NB4 (cell line): ENCODE data around the gene SLC13A1.
A peak's percentile ranks its signal among the peaks of the same experiment; 100 is the strongest.

Source experiments
- DNase-seq: peaks from one replicate; pipeline ENCODE4 v3.0.0; 2010; ENCODE audit warnings: low read depth
- H3K4me3 ChIP-seq: one replicate; pipeline ENCODE4 v1.5.1; 2011; ENCODE audit warnings: mild to moderate bottlenecking, low read depth, low read length, moderate library complexity
- MYC ChIP-seq: IDR thresholded peaks from 2 replicates; pipeline ENCODE4 v1.6.1; 2011; ENCODE audit warnings: low read depth, low read length
- POLR2A ChIP-seq: IDR thresholded peaks from 2 replicates; pipeline ENCODE4 v1.6.1; 2011; ENCODE audit warnings: mild to moderate bottlenecking; ENCODE audit not compliant: insufficient read length; ENCODE audit errors: extremely low read depth
- TF ChIP-seq, protein P1 (sequence below): IDR thresholded peaks from one replicate; pipeline ENCODE4 v1.5.1; 2012; ENCODE audit warnings: low read depth, low read length
- TF ChIP-seq, protein P2 (sequence below): IDR thresholded peaks from 2 replicates; pipeline ENCODE4 v1.6.1; 2011; ENCODE audit warnings: low read depth, low read length

The SLC13A1 gene

DNA sequence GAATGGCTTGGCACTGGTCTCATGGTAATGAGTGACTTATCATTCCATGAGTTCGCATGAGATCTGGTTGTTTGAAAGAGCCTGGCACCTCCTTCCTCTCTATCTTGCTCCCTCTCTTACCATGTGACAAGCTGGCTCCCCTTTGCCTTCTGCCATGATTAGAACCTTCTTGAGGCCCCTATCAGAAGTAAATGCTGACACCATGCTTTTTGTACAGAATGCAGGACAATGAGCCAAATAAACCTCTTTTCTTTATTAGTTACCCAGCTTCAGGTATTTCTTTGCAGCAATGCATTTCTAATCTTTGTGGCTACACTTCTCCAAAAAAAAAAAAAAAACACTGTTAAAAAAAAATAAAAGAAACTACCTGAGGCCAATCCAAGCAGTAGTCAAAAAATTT, 17.1 kb upstream of the SLC13A1 start:
- DNase-seq, result no peak
- no peak for TF ChIP-seq MYC
- TF ChIP-seq, protein P1, sequence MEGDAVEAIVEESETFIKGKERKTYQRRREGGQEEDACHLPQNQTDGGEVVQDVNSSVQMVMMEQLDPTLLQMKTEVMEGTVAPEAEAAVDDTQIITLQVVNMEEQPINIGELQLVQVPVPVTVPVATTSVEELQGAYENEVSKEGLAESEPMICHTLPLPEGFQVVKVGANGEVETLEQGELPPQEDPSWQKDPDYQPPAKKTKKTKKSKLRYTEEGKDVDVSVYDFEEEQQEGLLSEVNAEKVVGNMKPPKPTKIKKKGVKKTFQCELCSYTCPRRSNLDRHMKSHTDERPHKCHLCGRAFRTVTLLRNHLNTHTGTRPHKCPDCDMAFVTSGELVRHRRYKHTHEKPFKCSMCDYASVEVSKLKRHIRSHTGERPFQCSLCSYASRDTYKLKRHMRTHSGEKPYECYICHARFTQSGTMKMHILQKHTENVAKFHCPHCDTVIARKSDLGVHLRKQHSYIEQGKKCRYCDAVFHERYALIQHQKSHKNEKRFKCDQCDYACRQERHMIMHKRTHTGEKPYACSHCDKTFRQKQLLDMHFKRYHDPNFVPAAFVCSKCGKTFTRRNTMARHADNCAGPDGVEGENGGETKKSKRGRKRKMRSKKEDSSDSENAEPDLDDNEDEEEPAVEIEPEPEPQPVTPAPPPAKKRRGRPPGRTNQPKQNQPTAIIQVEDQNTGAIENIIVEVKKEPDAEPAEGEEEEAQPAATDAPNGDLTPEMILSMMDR, result no peak
- TF ChIP-seq, protein P2, sequence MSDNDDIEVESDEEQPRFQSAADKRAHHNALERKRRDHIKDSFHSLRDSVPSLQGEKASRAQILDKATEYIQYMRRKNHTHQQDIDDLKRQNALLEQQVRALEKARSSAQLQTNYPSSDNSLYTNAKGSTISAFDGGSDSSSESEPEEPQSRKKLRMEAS, result no peak
- TF ChIP-seq POLR2A, result no peak
- H3K4me3 ChIP-seq, result no peak overlapping the region

DNA sequence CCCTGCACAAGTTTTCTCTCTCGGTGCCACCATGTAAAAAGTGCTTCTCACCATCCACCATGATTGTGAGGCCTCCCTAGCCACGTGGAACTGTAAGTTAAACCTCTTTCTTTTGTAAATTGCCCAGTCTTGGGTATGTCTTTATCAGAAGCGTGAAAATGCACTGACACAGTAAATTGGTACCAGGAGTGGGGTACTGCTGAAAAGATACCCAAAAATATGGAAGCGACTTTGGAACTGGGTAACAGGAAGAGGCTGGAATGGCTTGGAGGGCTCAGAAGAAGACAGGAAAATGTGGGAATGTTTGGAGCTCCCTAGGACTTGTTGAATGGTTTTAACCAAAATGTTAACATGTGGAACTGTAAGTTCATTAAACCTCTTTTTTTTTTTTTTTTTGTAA, 15.6 kb upstream of the SLC13A1 start:
- H3K4me3 ChIP-seq, result no peak overlapping the region
- TF ChIP-seq MYC (no peak), POLR2A (no peak)
- TF ChIP-seq, protein P2, result no peak
- TF ChIP-seq, protein P1, result no peak
- no peak for DNase-seq

DNA sequence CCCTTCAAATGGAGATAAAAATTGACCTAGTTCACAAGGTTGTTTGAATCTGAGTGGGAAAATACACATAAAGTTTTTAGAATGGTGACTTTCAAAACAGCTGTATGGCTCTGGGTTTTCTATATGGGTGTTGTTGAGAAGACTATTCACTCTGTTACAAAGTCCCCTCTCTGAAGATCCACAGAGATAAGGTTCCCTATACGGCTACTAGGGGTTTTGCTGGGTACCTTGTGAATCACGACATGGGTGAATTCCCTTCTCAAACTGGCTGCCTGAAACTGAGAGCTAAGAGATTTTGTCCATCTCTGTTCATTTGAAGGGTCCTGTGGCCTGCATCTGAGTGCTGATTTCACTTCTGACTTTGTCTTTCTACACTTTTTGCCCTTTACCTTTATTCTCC, 11.8 kb upstream of the SLC13A1 start:
- TF ChIP-seq MYC, result no peak
- TF ChIP-seq, protein P1, result no peak
- no peak overlapping the region for H3K4me3 ChIP-seq

DNA sequence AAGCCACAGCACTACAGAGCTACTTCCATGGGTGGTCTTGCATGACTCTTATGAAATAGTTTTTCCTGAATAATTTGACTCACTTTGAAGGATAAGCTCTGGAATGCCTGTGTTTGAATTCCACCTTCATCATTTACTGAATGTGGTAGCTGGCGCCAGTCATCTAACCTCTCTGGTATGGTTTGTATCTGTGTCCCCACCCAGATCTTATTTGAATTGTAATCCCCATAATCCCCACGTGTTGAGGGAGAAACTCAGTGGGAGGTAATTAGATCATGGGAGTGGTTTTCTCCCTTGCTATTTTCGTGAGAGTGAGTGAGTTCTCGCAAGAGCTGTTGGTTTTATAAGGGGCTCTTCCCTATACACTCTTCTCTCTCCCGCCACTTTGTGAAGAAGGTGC, 11.2 kb upstream of the SLC13A1 start:
- H3K4me3 ChIP-seq, result no peak overlapping the region
- no peak for DNase-seq
- TF ChIP-seq, protein P2, result no peak
- TF ChIP-seq POLR2A (no peak), MYC (no peak)
- TF ChIP-seq, protein P1, result no peak

More for the DNA sequence above, 11.8 kb upstream of the SLC13A1 start:
- DNase-seq, result no peak

DNA sequence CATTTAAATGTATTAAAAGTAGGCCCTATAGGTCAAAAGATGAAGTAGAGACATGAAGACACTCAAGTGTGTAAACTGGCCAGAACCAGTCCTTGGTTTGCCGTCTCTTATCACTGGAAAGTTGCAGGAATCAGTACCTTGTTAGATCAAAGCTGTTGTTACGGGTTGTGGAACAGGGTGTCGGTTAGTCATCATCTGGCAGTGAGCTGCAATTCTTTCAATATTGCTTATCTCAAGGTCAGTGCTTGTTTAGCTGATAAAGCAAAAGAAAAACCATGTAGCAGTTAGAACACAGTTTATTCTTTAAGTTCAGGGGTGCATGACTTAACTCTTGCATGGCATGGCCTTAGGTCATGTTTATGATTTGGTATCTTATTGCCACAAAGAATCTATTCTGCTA, 10.0 kb upstream of the SLC13A1 start:
- no peak for TF ChIP-seq MYC
- TF ChIP-seq, protein P2, result no peak
- no peak for TF ChIP-seq POLR2A
- TF ChIP-seq, protein P1, result no peak
- no peak overlapping the region for H3K4me3 ChIP-seq
- no peak for DNase-seq

DNA sequence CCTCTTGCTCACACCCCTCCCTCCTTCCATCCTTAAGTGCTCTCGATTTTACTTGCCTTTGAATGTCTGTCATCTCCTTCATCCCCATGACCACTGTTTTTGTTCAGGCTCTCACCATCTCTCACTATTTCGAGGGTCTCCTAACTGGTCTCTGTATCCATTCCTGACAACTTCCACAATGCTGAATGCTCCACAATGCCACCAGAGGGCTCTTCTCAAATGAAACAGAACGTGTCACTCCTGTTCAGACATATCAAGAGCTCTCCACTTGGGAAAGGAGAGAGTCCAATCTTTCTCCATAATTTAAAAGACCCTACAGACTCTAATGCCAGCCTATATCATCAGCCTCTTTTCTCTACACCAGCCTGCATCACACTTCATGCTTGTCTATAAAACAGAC, 9.0 kb upstream of the SLC13A1 start:
- DNase-seq, result peak; percentile 11
- TF ChIP-seq, protein P2, result no peak
- TF ChIP-seq, protein P1, result peak; percentile 34
- H3K4me3 ChIP-seq, result no peak overlapping the region
